GM12878 (cell line): ENCODE data around the gene MRNIP. TPM values are rescaled to one million over a fixed set of nuclear protein-coding genes. Genes with fewer than 3 reads are reported as not detected.
A peak's percentile ranks its signal among the peaks of the same experiment; 100 is the strongest.

Experiments
- ATF7 ChIP-seq: fragments of 450-650 bp; IDR thresholded peaks from 2 replicates; pipeline ENCODE4 v1.6.1; 2016; ENCODE audit warnings: low read depth, mild to moderate bottlenecking
- BMI1 ChIP-seq: fragments of 450-650 bp; IDR thresholded peaks from 2 replicates; pipeline ENCODE4 v1.6.1; 2016; ENCODE audit warnings: mild to moderate bottlenecking, moderate library complexity, borderline replicate concordance
- FOXK2 ChIP-seq: fragments of 450-650 bp; IDR thresholded peaks from 2 replicates; pipeline ENCODE4 v1.6.1; 2017; ENCODE audit warnings: mild to moderate bottlenecking, moderate library complexity
- HDAC6 ChIP-seq: fragments of 200-600 bp; sonication (generic); IDR thresholded peaks from one replicate; pipeline ENCODE4 v1.8.0; 2017; ENCODE audit warnings: antibody characterized with exemption; ENCODE audit not compliant: unreplicated experiment
- MLLT1 ChIP-seq: fragments of 450-650 bp; IDR thresholded peaks from 2 replicates; pipeline ENCODE4 v1.6.1; 2016; ENCODE audit warnings: mild to moderate bottlenecking
- MTA3 ChIP-seq: IDR thresholded peaks from 2 replicates; pipeline ENCODE4 v1.6.1; 2012; ENCODE audit warnings: low read length, inconsistent platforms, borderline replicate concordance
- NFXL1 ChIP-seq: fragments of 450-650 bp; IDR thresholded peaks from 2 replicates; pipeline ENCODE4 v1.6.1; 2017; ENCODE audit warnings: antibody characterized with exemption, mild to moderate bottlenecking, borderline replicate concordance
- NKRF ChIP-seq: fragments of 450-650 bp; conservative IDR thresholded peaks from 2 replicates; pipeline ENCODE4 v1.6.1; 2017; ENCODE audit warnings: mild to moderate bottlenecking, moderate library complexity
- NR2F1 ChIP-seq: fragments of 450-650 bp; conservative IDR thresholded peaks from 2 replicates; pipeline ENCODE4 v1.6.1; 2017; ENCODE audit warnings: mild to moderate bottlenecking
- PKNOX1 ChIP-seq: fragments of 450-650 bp; IDR thresholded peaks from 2 replicates; pipeline ENCODE4 v1.6.1; 2016; ENCODE audit warnings: mild to moderate bottlenecking
- RELA ChIP-seq: fragments of 450-650 bp; IDR thresholded peaks from 2 replicates; pipeline ENCODE4 v1.8.0; 2014; ENCODE audit warnings: borderline replicate concordance; ENCODE audit not compliant: partially characterized antibody
- RUNX3 ChIP-seq: IDR thresholded peaks from 2 replicates; pipeline ENCODE4 v1.6.1; 2012; ENCODE audit warnings: low read length, inconsistent platforms
- SMAD1 ChIP-seq: fragments of 450-650 bp; IDR thresholded peaks from 2 replicates; pipeline ENCODE4 v1.6.1; 2018; ENCODE audit warnings: mild to moderate bottlenecking, low read depth; ENCODE audit not compliant: partially characterized antibody
- SRF ChIP-seq, 2 experiments: IDR thresholded peaks; 2 replicates each; pipeline ENCODE4 v1.6.1; 2011; ENCODE audit warnings: low read depth in 2 of 2, low read length in 2 of 2, mild to moderate bottlenecking in 1 of 2, moderate library complexity in 1 of 2
- STAT1 ChIP-seq: fragments of 450-650 bp; conservative IDR thresholded peaks from 2 replicates; pipeline ENCODE4 v1.6.1; 2014; ENCODE audit warnings: antibody characterized with exemption, mild to moderate bottlenecking
- STAT3 ChIP-seq: IDR thresholded peaks from 2 replicates; pipeline ENCODE4 v1.6.1; 2011; ENCODE audit warnings: low read depth, low read length, improper control_type of control experiment
- YY1 ChIP-seq: IDR thresholded peaks from 2 replicates; pipeline ENCODE4 v1.6.1; 2011; ENCODE audit warnings: low read depth, mild to moderate bottlenecking, low read length
- ZNF687 ChIP-seq: fragments of 450-650 bp; IDR thresholded peaks from 2 replicates; pipeline ENCODE4 v1.6.1; 2017; ENCODE audit warnings: mild to moderate bottlenecking, moderate library complexity
- polyA plus RNA-seq, 11 experiments: library from polyadenylated mRNA; depleted of rRNA in 4 of 11; unstranded in 6 of 11; stranded (reverse) in 5 of 11; fragments of >200 nt; fragmentation: Nextera tagmentation in 4 of 11; fragmentation: Illumina TruSeq in 1 of 11; extraction: Ambion mirVana in 4 of 11; extraction: Trizol in 1 of 11; gene quantifications; 1 replicate in 1 of 11; 2 replicates in 10 of 11; pipeline versions ENCODE4 v1.2.1 to v1.2.3, GENCODE V29; 2011 to 2016; ENCODE audit warnings: inconsistent platforms in 2 of 11, missing spikeins in 2 of 11, low read depth in 1 of 11
- total RNA-seq, 4 experiments: library from RNA; depleted of rRNA in 3 of 4; stranded (reverse); fragments of >200 nt in 3 of 4; fragmentation: Illumina TruSeq in 1 of 4; extraction: Trizol in 1 of 4; gene quantifications; 2 replicates each; pipeline versions ENCODE4 v1.2.1 to v1.2.3, GENCODE V29; 2013 to 2021

The MRNIP gene
- total and polyA plus RNA-seq, 10 of the 15 experiments (the other 5 are each of a cell fraction or from before 2014, with no cell fraction given), result 2.4 to 30.4 (median 13.1) TPM

- TF ChIP-seq HDAC6, result no peak
- no peak for TF ChIP-seq FOXK2
- TF ChIP-seq NR2F1, result no peak; the same call in 1 of the 2 replicates
- TF ChIP-seq BMI1, result no peak
- TF ChIP-seq ATF7, result no peak
- TF ChIP-seq SMAD1, result no peak
- no peak for TF ChIP-seq RUNX3
- TF ChIP-seq MLLT1, result no peak
- no peak for TF ChIP-seq RELA
- no peak for TF ChIP-seq YY1
- TF ChIP-seq NKRF, result no peak; the same call in 1 of the 2 replicates
- no peak for TF ChIP-seq NFXL1
- TF ChIP-seq STAT3, result no peak
- TF ChIP-seq SRF (IDR thresholded peaks at IDR 0.05; ENCODE audit: low read depth in 2 of 2, low read length in 2 of 2), result no peak
- TF ChIP-seq MTA3, result no peak
- TF ChIP-seq STAT1, result no peak
- TF ChIP-seq ZNF687, result peak; percentile 100
- no peak for TF ChIP-seq PKNOX1
These were observed 39.1 kb downstream of the MRNIP start (continued) for GRCh38 chr5:179819296-179820126.
